Neural progenitor cell (in vitro differentiated cells): ENCODE measurements around the gene CDC14A. TPM values are rescaled to one million over a fixed set of nuclear protein-coding genes. Genes with fewer than 3 reads are reported as not detected.

Experiments used
- DNase-seq: peaks from one replicate; pipeline ENCODE4 v3.0.0-alpha.2; 2016; ENCODE audit warnings: low spot score
- H2AFZ ChIP-seq: fragments of 200-600 bp; sonication (generic); replicated peaks from 2 replicates; pipeline ENCODE4 v1.6.1; 2016; ENCODE audit warnings: antibody characterized with exemption
- H3F3A ChIP-seq: fragments of 200-600 bp; sonication (generic); 2 replicates; pipeline ENCODE4 v1.6.1; 2016; ENCODE audit warnings: antibody characterized with exemption, low read depth
- H3K27ac ChIP-seq: fragments of 200-600 bp; sonication (generic); 2 replicates; pipeline ENCODE4 v1.5.1; 2016; ENCODE audit warnings: mild to moderate bottlenecking
- H3K27me3 ChIP-seq: fragments of 200-600 bp; sonication (generic); 2 replicates; pipeline ENCODE4 v1.6.1; 2016; ENCODE audit warnings: mild to moderate bottlenecking, moderate library complexity
- H3K36me3 ChIP-seq: fragments of 200-600 bp; sonication (generic); 2 replicates; pipeline ENCODE4 v1.5.1; 2016
- H3K4me1 ChIP-seq: fragments of 200-600 bp; sonication (generic); 2 replicates; pipeline ENCODE4 v1.6.1; 2016; ENCODE audit warnings: mixed run types
- H3K4me2 ChIP-seq: fragments of 200-600 bp; sonication (generic); 2 replicates; pipeline ENCODE4 v1.6.1; 2016
- H3K4me3 ChIP-seq: fragments of 200-600 bp; sonication (generic); 2 replicates; pipeline ENCODE4 v1.5.1; 2016
- H3K79me2 ChIP-seq: fragments of 200-600 bp; sonication (generic); 2 replicates; pipeline ENCODE4 v1.6.1; 2016; ENCODE audit warnings: low read depth
- H3K9ac ChIP-seq: fragments of 200-600 bp; sonication (generic); 2 replicates; pipeline ENCODE4 v1.6.1; 2016
- H3K9me3 ChIP-seq: fragments of 200-600 bp; sonication (generic); 2 replicates; pipeline ENCODE4 v1.5.1; 2016; ENCODE audit warnings: low read depth
- H4K20me1 ChIP-seq: fragments of 200-600 bp; sonication (generic); 2 replicates; pipeline ENCODE4 v1.6.1; 2016; ENCODE audit warnings: low read depth
- H3K27ac Mint-ChIP-seq: 3 replicates; pipeline ENCODE4 v1.8.0; 2021; ENCODE audit warnings: mixed read lengths
- H3K27me3 Mint-ChIP-seq: 2 replicates; pipeline ENCODE4 v1.8.0; 2022; ENCODE audit warnings: low read depth, mild to moderate bottlenecking, inconsistent platforms, moderate library complexity, mixed read lengths; ENCODE audit not compliant: insufficient read depth
- H3K36me3 Mint-ChIP-seq: 3 replicates; pipeline ENCODE4 v1.8.0; 2021; ENCODE audit warnings: mixed read lengths
- H3K4me1 Mint-ChIP-seq: 3 replicates; pipeline ENCODE4 v1.8.0; 2021; ENCODE audit warnings: mixed read lengths
- H3K4me3 Mint-ChIP-seq: 3 replicates; pipeline ENCODE4 v1.8.0; 2021; ENCODE audit warnings: mild to moderate bottlenecking, moderate library complexity, mixed read lengths
- H3K9me3 Mint-ChIP-seq: 3 replicates; pipeline ENCODE4 v1.8.0; 2020; ENCODE audit warnings: mixed read lengths
- CTCF ChIP-seq: fragments of 200-600 bp; sonication (generic); IDR thresholded peaks from 2 replicates; pipeline ENCODE4 v1.5.1; 2017; ENCODE audit warnings: antibody characterized with exemption, mild to moderate bottlenecking
- EZH2 ChIP-seq: fragments of 200-600 bp; sonication (generic); IDR thresholded peaks from 2 replicates; pipeline ENCODE4 v1.6.1; 2017; ENCODE audit warnings: antibody characterized with exemption, mild to moderate bottlenecking, moderate library complexity
- EZH2phosphoT487 ChIP-seq: fragments of 200-600 bp; sonication (generic); IDR thresholded peaks from 2 replicates; pipeline ENCODE4 v1.6.1; 2017; ENCODE audit warnings: antibody characterized with exemption
- total RNA-seq: library from RNA; depleted of rRNA; stranded (reverse); fragments of >200 nt; gene quantifications from 2 replicates; pipeline ENCODE4 v1.2.3, GENCODE V29; 2015; ENCODE audit warnings: low replicate concordance

Gene CDC14A
- total RNA-seq, 1 donor from 2014 or later: 37.0 TPM

DNA sequence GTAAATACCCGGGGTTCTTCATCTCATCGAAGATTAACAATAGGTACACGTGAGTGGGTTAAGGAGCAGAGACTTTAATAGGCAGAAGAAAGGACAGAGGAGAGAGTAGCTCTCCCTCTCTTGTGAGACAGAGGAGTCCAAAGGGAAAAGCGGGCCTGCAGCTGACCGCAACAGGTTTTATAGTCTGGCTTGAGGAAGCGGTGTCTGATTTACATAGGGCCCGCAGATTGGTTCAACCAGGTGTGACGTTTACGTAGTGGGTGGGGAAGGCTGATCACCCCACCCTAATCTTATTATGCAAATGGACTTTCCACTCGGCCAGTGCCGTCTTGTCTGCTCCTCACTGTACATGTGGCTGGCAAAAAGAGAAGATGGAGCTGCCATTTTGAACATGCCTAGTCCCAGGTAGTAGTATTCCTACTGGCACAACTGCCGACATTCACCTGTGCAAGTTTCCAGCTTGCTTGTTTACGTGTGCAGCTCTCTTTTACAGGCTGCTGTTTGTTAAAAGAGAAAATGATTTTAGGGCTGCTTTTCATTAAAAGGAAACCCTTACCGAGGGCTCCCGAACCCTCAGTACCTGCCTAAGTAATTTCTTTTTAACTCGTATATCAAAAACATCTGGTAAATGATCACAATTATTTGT is 10.6 kb downstream of the CDC14A start:
- Mint-ChIP-seq H3K4me3 (no peak overlapping the region), H3K4me1 (peaks cover 43% of the 10 kb centered on the region), H3K9me3 (no peaks in the 10 kb centered on the region), H3K36me3 (peaks cover 27% of the 10 kb centered on the region), H3K27me3 (no peaks in the 10 kb centered on the region), H3K27ac (peak overlapping the region; percentile 27)
- Histone ChIP-seq H4K20me1 (peaks cover 29% of the 10 kb centered on the region), H3K9ac (no peak overlapping the region), H3K27me3 (no peaks in the 10 kb centered on the region), H3K36me3 (peaks cover 11% of the 10 kb centered on the region), H3K4me2 (peak overlapping the region; percentile 58), H3K4me3 (peak overlapping the region; percentile 2), H3K27ac (peak overlapping the region; percentile 78), H3F3A (peaks cover 41% of the 10 kb centered on the region), H3K79me2 (peaks cover 99% of the 10 kb centered on the region), H2AFZ (no peak overlapping the region), H3K4me1 (peaks cover 56% of the 10 kb centered on the region), H3K9me3 (no peaks in the 10 kb centered on the region)
- peak; percentile 75 for DNase-seq
- TF ChIP-seq EZH2 (no peak), CTCF (no peak), EZH2phosphoT487 (no peak)

DNA sequence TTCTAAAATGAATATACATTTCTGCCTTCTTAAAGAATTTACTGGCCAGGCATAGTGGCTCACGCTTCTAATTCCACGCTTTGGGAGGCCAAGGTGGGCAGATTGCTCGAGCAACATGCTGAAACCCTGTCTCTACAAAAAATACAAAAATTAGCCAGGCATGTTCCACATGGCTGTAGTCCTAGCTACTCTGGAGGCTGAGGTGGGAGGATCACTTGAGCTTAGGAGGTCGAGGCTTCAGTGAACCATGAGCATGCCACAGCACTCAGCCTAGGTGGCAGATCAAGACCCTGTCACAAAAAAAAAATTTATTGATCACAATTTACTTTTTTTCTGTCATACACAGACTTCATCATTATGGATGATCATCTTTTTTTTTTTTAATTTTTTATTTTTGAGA is 11.5 kb downstream of the CDC14A start:
- no peak overlapping the region for H3K4me2 ChIP-seq
- no peaks in the 10 kb centered on the region for H3K27me3 ChIP-seq
- H3K4me1 ChIP-seq: peaks cover 47% of the 10 kb centered on the region
- H3K27ac Mint-ChIP-seq: no peak overlapping the region
- H3K9me3 ChIP-seq: no peaks in the 10 kb centered on the region
- H3F3A ChIP-seq: peaks cover 41% of the 10 kb centered on the region
- H3K27ac ChIP-seq: no peak overlapping the region
- peaks cover 3% of the 10 kb centered on the region for H3K9me3 Mint-ChIP-seq
- peaks cover 99% of the 10 kb centered on the region for H3K79me2 ChIP-seq
- H4K20me1 ChIP-seq: peaks cover 23% of the 10 kb centered on the region
- no peak overlapping the region for H3K9ac ChIP-seq
- peaks cover 4% of the 10 kb centered on the region for H3K36me3 ChIP-seq
- no peak overlapping the region for H3K4me3 ChIP-seq
- DNase-seq: no peak
- no peak overlapping the region for H2AFZ ChIP-seq
- no peak overlapping the region for H3K4me3 Mint-ChIP-seq
- H3K36me3 Mint-ChIP-seq: peaks cover 32% of the 10 kb centered on the region
- H3K27me3 Mint-ChIP-seq: no peaks in the 10 kb centered on the region
- TF ChIP-seq CTCF (no peak), EZH2phosphoT487 (no peak), EZH2 (no peak)
- H3K4me1 Mint-ChIP-seq: peaks cover 38% of the 10 kb centered on the region

GRCh38 chr1:100364697-100365096 is 12.4 kb downstream of the CDC14A start:
- peaks cover 7% of the 10 kb centered on the region for H3K9me3 Mint-ChIP-seq
- H3K36me3 ChIP-seq: peaks cover under 1% of the 10 kb centered on the region

More at GRCh38 chr1:100364697-100365096, 12.4 kb downstream of the CDC14A start:
- H3K9ac ChIP-seq: no peak overlapping the region
- no peaks in the 10 kb centered on the region for H3K27me3 Mint-ChIP-seq
- H3K27me3 ChIP-seq: no peaks in the 10 kb centered on the region
- TF ChIP-seq CTCF (no peak), EZH2phosphoT487 (no peak), EZH2 (no peak)
- peaks cover 36% of the 10 kb centered on the region for H3F3A ChIP-seq
- H3K4me1 Mint-ChIP-seq: peaks cover 32% of the 10 kb centered on the region
- peaks cover 39% of the 10 kb centered on the region for H3K4me1 ChIP-seq
- no peak overlapping the region for H2AFZ ChIP-seq
- no peak overlapping the region for H3K27ac Mint-ChIP-seq
- no peak overlapping the region for H3K4me3 ChIP-seq
- peaks cover 36% of the 10 kb centered on the region for H3K36me3 Mint-ChIP-seq
- no peak for DNase-seq
- H3K27ac ChIP-seq: peak overlapping the region; percentile 35
- H4K20me1 ChIP-seq: peaks cover 23% of the 10 kb centered on the region
- H3K79me2 ChIP-seq: peaks cover 99% of the 10 kb centered on the region
- peak overlapping the region; percentile 14 for H3K4me2 ChIP-seq
- H3K4me3 Mint-ChIP-seq: no peak overlapping the region
- H3K9me3 ChIP-seq: no peaks in the 10 kb centered on the region
